H1 (cell line): ENCODE measurements around the gene TMPRSS9. TPM values are rescaled to one million over a fixed set of nuclear protein-coding genes. Genes with fewer than 3 reads are reported as not detected.

Experiments
- GABPA ChIP-seq: IDR thresholded peaks from 2 replicates; pipeline ENCODE4 v1.6.1; 2011; ENCODE audit warnings: mild to moderate bottlenecking, low read length, moderate library complexity, borderline replicate concordance; ENCODE audit not compliant: insufficient read depth
- polyA plus RNA-seq, 7 experiments: library from polyadenylated mRNA; depleted of rRNA in 3 of 7; stranded (reverse) in 5 of 7; unstranded in 2 of 7; fragments of >200 nt in 5 of 7; fragments of 200-250 nt in 2 of 7; gene quantifications; 1 replicate in 5 of 7; 2 replicates in 1 of 7; 4 replicates in 1 of 7; pipeline versions ENCODE4 v1.2.1 to v1.2.3, GENCODE V29; 2011 to 2013; ENCODE audit warnings: missing spikeins in 2 of 7, mixed read lengths in 2 of 7
- total RNA-seq: library from RNA; stranded (reverse); fragmentation: NEBNext Ultra II Directional; extraction: Animal tissue kit (Norgen Biotek cat#: 25700); gene quantifications from 2 replicates; pipeline ENCODE4 v1.2.1, GENCODE V29; 2021

The TMPRSS9 gene
- total and polyA plus RNA-seq, 2 of the 8 experiments (the other 6 are each of a cell fraction or from before 2014, with no cell fraction given) = 0.15 to 0.19 TPM

- TF ChIP-seq GABPA = no peak
- TF ChIP-seq, all 59 proteins: peak for 0
Measured at GRCh38 chr19:2329501-2329916, 30.6 kb upstream of the TMPRSS9 start (continued).
